Measurements from ENCODE around the gene DNAJC28.

DNA sequence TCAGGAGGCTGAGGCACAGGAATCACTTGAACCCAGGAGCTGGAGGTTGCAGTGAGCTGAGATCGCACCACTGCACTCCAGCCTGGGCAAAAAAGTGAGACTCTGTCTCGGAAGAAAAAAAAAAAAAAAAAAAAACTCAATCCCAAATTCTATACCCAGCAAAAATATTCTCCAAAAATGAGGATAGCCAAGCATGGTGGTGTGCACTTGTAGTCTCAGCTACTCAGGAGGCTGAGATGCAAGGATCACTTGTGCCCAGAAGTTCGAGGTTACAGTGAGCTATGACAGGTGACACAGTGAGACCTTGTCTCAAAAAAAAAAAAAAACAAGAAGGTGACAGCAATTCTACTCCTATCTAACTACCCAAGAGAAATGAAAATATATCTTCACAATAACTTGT lies 18.2 kb downstream of the DNAJC28 start:
- TF ChIP-seq, protein P1, sequence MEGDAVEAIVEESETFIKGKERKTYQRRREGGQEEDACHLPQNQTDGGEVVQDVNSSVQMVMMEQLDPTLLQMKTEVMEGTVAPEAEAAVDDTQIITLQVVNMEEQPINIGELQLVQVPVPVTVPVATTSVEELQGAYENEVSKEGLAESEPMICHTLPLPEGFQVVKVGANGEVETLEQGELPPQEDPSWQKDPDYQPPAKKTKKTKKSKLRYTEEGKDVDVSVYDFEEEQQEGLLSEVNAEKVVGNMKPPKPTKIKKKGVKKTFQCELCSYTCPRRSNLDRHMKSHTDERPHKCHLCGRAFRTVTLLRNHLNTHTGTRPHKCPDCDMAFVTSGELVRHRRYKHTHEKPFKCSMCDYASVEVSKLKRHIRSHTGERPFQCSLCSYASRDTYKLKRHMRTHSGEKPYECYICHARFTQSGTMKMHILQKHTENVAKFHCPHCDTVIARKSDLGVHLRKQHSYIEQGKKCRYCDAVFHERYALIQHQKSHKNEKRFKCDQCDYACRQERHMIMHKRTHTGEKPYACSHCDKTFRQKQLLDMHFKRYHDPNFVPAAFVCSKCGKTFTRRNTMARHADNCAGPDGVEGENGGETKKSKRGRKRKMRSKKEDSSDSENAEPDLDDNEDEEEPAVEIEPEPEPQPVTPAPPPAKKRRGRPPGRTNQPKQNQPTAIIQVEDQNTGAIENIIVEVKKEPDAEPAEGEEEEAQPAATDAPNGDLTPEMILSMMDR (IDR thresholded peaks at IDR 0.05; ENCODE audit: low read depth, low read length, missing input control), result no peak
- TF ChIP-seq, protein P2, sequence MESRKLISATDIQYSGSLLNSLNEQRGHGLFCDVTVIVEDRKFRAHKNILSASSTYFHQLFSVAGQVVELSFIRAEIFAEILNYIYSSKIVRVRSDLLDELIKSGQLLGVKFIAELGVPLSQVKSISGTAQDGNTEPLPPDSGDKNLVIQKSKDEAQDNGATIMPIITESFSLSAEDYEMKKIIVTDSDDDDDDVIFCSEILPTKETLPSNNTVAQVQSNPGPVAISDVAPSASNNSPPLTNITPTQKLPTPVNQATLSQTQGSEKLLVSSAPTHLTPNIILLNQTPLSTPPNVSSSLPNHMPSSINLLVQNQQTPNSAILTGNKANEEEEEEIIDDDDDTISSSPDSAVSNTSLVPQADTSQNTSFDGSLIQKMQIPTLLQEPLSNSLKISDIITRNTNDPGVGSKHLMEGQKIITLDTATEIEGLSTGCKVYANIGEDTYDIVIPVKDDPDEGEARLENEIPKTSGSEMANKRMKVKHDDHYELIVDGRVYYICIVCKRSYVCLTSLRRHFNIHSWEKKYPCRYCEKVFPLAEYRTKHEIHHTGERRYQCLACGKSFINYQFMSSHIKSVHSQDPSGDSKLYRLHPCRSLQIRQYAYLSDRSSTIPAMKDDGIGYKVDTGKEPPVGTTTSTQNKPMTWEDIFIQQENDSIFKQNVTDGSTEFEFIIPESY (IDR thresholded peaks at IDR 0.05), result no peak
- no peak for TF ChIP-seq EGR1 (IDR thresholded peaks at IDR 0.05; ENCODE audit: low read depth in 2 of 2)
- no peak for TF ChIP-seq TAF1 (conservative IDR thresholded peaks at IDR 0.05)
- TF ChIP-seq, protein P3, sequence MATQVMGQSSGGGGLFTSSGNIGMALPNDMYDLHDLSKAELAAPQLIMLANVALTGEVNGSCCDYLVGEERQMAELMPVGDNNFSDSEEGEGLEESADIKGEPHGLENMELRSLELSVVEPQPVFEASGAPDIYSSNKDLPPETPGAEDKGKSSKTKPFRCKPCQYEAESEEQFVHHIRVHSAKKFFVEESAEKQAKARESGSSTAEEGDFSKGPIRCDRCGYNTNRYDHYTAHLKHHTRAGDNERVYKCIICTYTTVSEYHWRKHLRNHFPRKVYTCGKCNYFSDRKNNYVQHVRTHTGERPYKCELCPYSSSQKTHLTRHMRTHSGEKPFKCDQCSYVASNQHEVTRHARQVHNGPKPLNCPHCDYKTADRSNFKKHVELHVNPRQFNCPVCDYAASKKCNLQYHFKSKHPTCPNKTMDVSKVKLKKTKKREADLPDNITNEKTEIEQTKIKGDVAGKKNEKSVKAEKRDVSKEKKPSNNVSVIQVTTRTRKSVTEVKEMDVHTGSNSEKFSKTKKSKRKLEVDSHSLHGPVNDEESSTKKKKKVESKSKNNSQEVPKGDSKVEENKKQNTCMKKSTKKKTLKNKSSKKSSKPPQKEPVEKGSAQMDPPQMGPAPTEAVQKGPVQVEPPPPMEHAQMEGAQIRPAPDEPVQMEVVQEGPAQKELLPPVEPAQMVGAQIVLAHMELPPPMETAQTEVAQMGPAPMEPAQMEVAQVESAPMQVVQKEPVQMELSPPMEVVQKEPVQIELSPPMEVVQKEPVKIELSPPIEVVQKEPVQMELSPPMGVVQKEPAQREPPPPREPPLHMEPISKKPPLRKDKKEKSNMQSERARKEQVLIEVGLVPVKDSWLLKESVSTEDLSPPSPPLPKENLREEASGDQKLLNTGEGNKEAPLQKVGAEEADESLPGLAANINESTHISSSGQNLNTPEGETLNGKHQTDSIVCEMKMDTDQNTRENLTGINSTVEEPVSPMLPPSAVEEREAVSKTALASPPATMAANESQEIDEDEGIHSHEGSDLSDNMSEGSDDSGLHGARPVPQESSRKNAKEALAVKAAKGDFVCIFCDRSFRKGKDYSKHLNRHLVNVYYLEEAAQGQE (IDR thresholded peaks at IDR 0.05), result no peak
- no peak for TF ChIP-seq RXRA (IDR thresholded peaks at IDR 0.05)
- TF ChIP-seq, protein P4, sequence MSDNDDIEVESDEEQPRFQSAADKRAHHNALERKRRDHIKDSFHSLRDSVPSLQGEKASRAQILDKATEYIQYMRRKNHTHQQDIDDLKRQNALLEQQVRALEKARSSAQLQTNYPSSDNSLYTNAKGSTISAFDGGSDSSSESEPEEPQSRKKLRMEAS (IDR thresholded peaks at IDR 0.05), result no peak
- no peak for TF ChIP-seq YY1 (IDR thresholded peaks at IDR 0.05)
- no peak for TF ChIP-seq JUND (IDR thresholded peaks at IDR 0.05)
- no peak for TF ChIP-seq FOXA1 (IDR thresholded peaks at IDR 0.05)
- TF ChIP-seq RAD21 (IDR thresholded peaks at IDR 0.05), result no peak
- no peak for TF ChIP-seq NR2F2 (IDR thresholded peaks at IDR 0.05)
- TF ChIP-seq, protein P5, sequence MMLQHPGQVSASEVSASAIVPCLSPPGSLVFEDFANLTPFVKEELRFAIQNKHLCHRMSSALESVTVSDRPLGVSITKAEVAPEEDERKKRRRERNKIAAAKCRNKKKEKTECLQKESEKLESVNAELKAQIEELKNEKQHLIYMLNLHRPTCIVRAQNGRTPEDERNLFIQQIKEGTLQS (IDR thresholded peaks at IDR 0.05), result no peak
- no peak for TF ChIP-seq SP1 (IDR thresholded peaks at IDR 0.05)
